Erythroblast (primary cell): Measurements from ENCODE around the gene DENND6B.

Experiments used
- GATA1 ChIP-seq: IDR thresholded peaks from 2 replicates; pipeline ENCODE4 v1.6.1; 2011; ENCODE audit warnings: low read depth, mild to moderate bottlenecking, control low read depth, low read length, moderate library complexity
- POLR2A ChIP-seq: IDR thresholded peaks from 2 replicates; pipeline ENCODE4 v1.6.1; 2011; ENCODE audit warnings: mild to moderate bottlenecking, low read length

DNA sequence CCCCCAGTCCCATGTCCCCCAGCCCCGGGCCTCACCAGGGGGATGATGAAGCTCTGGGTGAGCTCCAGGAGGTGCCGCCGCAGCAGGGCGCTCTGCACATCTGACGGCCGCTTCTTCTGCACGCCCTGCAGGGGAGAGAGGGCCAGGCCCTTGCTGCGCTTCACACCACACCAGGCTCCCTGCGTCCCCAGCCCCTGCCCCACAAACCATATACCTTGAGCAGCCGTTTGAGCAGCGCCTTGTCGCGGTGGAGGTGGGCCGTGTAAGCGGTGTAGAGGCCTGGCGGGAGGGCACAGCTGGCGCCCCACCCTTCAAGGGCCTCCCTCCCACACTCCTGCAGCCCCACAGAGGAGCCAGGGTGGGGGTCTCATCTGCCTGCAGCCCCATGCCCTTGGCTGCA lies 13.2 kb downstream of the DENND6B start:
- no peak for TF ChIP-seq POLR2A
- TF ChIP-seq GATA1: no peak
